Astrocyte (in vitro differentiated cells and primary cell): ENCODE measurements around the gene SLC25A36. TPM values are rescaled to one million over a fixed set of nuclear protein-coding genes. Genes with fewer than 3 reads are reported as not detected.

Experiments
- DNase-seq: peaks from one replicate; pipeline ENCODE4 v3.0.0-alpha.2; 2010; ENCODE audit warnings: low read depth
- FAIRE-seq: peaks from 2 replicates; lab custom pipeline; 2011; peaks lifted over from hg19 to GRCh38; lab: Jason Lieb, UNC
- H2AFZ ChIP-seq: 2 replicates; pipeline ENCODE4 v1.6.0; 2012; ENCODE audit warnings: low read depth, low read length, inconsistent platforms
- H3K27ac ChIP-seq: 2 replicates; pipeline ENCODE4 v1.5.1; 2011; ENCODE audit warnings: low read depth, low read length, inconsistent platforms
- H3K27me3 ChIP-seq: 2 replicates; pipeline ENCODE4 v1.6.0; 2011; ENCODE audit warnings: low read length, inconsistent platforms; ENCODE audit not compliant: insufficient read depth
- H3K36me3 ChIP-seq: 2 replicates; pipeline ENCODE4 v1.5.1; 2011; ENCODE audit warnings: low read length, inconsistent platforms; ENCODE audit not compliant: insufficient read depth
- H3K4me1 ChIP-seq: 2 replicates; pipeline ENCODE4 v1.5.1; 2011; ENCODE audit warnings: low read length, inconsistent platforms; ENCODE audit not compliant: insufficient read depth
- H3K4me2 ChIP-seq: 2 replicates; pipeline ENCODE4 v1.6.0; 2012; ENCODE audit warnings: low read length, inconsistent platforms
- H3K4me3 ChIP-seq: 2 replicates; pipeline ENCODE4 v1.5.1; 2011; ENCODE audit warnings: low read depth, mild to moderate bottlenecking, low read length, inconsistent platforms; ENCODE audit not compliant: insufficient read depth
- H3K79me2 ChIP-seq: 2 replicates; pipeline ENCODE4 v1.6.0; 2012; ENCODE audit warnings: mild to moderate bottlenecking, low read length, inconsistent platforms; ENCODE audit not compliant: insufficient read depth
- H3K9ac ChIP-seq: 2 replicates; pipeline ENCODE4 v1.6.0; 2012; ENCODE audit warnings: mild to moderate bottlenecking, low read length, inconsistent platforms
- H3K9me3 ChIP-seq: 2 replicates; pipeline ENCODE4 v1.5.1; 2012; ENCODE audit warnings: low read depth, mild to moderate bottlenecking, low read length, inconsistent platforms; ENCODE audit not compliant: insufficient read depth
- H4K20me1 ChIP-seq: 2 replicates; pipeline ENCODE4 v1.6.0; 2012; ENCODE audit warnings: low read length, inconsistent platforms; ENCODE audit not compliant: insufficient read depth
- H3K27ac Mint-ChIP-seq: one replicate; pipeline ENCODE4 v1.8.0; 2021; ENCODE audit warnings: mild to moderate bottlenecking, mixed read lengths; ENCODE audit not compliant: unreplicated experiment
- H3K27me3 Mint-ChIP-seq: one replicate; pipeline ENCODE4 v1.8.0; 2021; ENCODE audit warnings: low read depth, mixed read lengths; ENCODE audit not compliant: unreplicated experiment
- H3K36me3 Mint-ChIP-seq: one replicate; pipeline ENCODE4 v1.8.0; 2021; ENCODE audit warnings: low read depth, mixed read lengths; ENCODE audit not compliant: unreplicated experiment
- H3K4me1 Mint-ChIP-seq: one replicate; pipeline ENCODE4 v1.8.0; 2021; ENCODE audit warnings: low read depth, mixed read lengths; ENCODE audit not compliant: unreplicated experiment
- H3K4me3 Mint-ChIP-seq: one replicate; pipeline ENCODE4 v1.8.0; 2021; ENCODE audit warnings: mild to moderate bottlenecking, moderate library complexity, mixed read lengths; ENCODE audit not compliant: unreplicated experiment
- H3K9me3 Mint-ChIP-seq: one replicate; pipeline ENCODE4 v1.8.0; 2021; ENCODE audit warnings: mild to moderate bottlenecking, mixed read lengths; ENCODE audit not compliant: unreplicated experiment
- CTCF ChIP-seq: IDR thresholded peaks from 2 replicates; pipeline ENCODE4 v1.5.1; 2011; ENCODE audit warnings: low read depth, mild to moderate bottlenecking, inconsistent platforms, low read length, moderate library complexity; ENCODE audit not compliant: insufficient read depth
- EZH2 ChIP-seq: IDR thresholded peaks from 2 replicates; pipeline ENCODE4 v1.6.1; 2012; ENCODE audit warnings: mild to moderate bottlenecking, low read length, inconsistent platforms; ENCODE audit not compliant: insufficient read depth
- total RNA-seq: library from RNA; stranded (reverse); gene quantifications from 2 replicates; pipeline ENCODE4 v1.2.1, GENCODE V29; 2021

SLC25A36 gene
- total RNA-seq, 1 donor from 2014 or later: 81.0 TPM

DNA sequence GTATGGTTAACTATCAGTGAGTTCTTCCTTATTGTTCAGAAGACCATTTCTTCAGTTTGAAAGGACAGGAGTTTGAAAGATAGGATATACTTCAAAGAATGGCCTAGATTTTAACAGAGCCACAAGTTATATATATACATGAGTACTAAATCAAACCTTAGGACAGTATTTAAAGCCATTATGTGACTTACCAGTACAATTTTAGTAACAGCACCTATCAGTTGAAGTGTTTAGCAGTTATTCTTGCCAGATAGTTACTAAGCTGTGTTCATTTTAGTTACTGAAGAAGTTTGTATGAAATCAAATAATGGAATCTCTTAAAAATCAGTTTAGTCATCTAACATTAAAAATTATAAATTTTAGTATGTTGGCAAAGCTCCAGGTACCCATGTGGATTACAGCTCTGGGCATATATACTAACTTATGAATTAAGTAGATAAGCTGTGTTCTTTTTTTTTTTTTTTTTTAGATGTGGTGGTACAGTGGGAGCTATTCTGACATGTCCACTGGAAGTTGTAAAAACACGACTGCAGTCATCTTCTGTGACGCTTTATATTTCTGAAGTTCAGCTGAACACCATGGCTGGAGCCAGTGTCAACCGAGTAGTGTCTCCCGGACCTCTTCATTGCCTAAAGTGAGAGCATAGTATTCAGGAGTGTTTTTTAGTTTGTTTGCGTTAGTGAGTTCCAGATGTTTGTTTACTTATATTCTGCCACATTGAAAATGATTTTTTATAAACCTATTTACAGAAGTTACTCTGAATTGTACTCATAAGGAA is 14.6 kb downstream of the SLC25A36 start:
- H3K4me1 Mint-ChIP-seq: peaks cover 18% of the 10 kb centered on the region
- no peaks in the 10 kb centered on the region for H3K9me3 Mint-ChIP-seq
- Histone ChIP-seq H3K79me2 (peaks cover 62% of the 10 kb centered on the region), H2AFZ (no peak overlapping the region), H3K4me2 (no peak overlapping the region), H3K4me3 (no peak overlapping the region), H3K9ac (no peak overlapping the region), H3K4me1 (no peaks in the 10 kb centered on the region), H3K9me3 (no peaks in the 10 kb centered on the region), H3K27ac (no peak overlapping the region), H3K27me3 (no peaks in the 10 kb centered on the region), H3K36me3 (no peaks in the 10 kb centered on the region), H4K20me1 (peaks cover 44% of the 10 kb centered on the region)
- H3K36me3 Mint-ChIP-seq: no peaks in the 10 kb centered on the region
- no peak overlapping the region for H3K4me3 Mint-ChIP-seq
- no peak for FAIRE-seq
- no peak for DNase-seq
- H3K27ac Mint-ChIP-seq: no peak overlapping the region
- no peak for TF ChIP-seq CTCF
- no peak for TF ChIP-seq EZH2
- H3K27me3 Mint-ChIP-seq: no peaks in the 10 kb centered on the region

DNA sequence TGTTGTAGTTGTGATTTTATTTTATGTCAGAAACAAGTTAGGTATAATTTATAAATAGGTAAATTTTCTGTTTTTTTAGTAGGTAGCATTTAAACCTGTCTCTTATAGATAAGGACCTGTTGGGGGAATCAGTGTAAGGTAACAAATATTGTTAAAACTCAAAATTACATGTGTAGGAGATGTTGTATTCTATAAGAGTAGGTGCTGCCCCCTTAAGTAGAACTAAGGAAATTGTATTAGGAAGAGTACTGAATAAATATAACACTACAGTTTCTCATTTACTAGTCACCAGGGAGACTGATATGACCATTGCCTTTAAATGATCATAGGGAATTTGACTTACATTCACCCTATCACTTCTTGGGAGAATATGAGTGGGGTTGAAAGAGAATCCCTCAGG is 31.2 kb downstream of the SLC25A36 start:
- H3K36me3 Mint-ChIP-seq: no peaks in the 10 kb centered on the region
- no peaks in the 10 kb centered on the region for H3K4me1 Mint-ChIP-seq
- no peak overlapping the region for H3K27ac Mint-ChIP-seq
- H3K27me3 Mint-ChIP-seq: no peaks in the 10 kb centered on the region
- H3K4me3 ChIP-seq: no peak overlapping the region
- no peak for TF ChIP-seq EZH2
- peak; percentile 20 for TF ChIP-seq CTCF
- no peaks in the 10 kb centered on the region for H3K79me2 ChIP-seq
- H3K27ac ChIP-seq: no peak overlapping the region
- H3K9me3 Mint-ChIP-seq: no peaks in the 10 kb centered on the region
- no peaks in the 10 kb centered on the region for H3K9me3 ChIP-seq
- H3K4me2 ChIP-seq: no peak overlapping the region
- no peaks in the 10 kb centered on the region for H3K4me1 ChIP-seq
- no peak overlapping the region for H3K9ac ChIP-seq
- H2AFZ ChIP-seq: no peak overlapping the region
- no peaks in the 10 kb centered on the region for H3K27me3 ChIP-seq
- FAIRE-seq (no peak), DNase-seq (peak; percentile 7)
- no peak overlapping the region for H3K4me3 Mint-ChIP-seq
- H3K36me3 ChIP-seq: peaks cover 18% of the 10 kb centered on the region
- no peaks in the 10 kb centered on the region for H4K20me1 ChIP-seq

DNA sequence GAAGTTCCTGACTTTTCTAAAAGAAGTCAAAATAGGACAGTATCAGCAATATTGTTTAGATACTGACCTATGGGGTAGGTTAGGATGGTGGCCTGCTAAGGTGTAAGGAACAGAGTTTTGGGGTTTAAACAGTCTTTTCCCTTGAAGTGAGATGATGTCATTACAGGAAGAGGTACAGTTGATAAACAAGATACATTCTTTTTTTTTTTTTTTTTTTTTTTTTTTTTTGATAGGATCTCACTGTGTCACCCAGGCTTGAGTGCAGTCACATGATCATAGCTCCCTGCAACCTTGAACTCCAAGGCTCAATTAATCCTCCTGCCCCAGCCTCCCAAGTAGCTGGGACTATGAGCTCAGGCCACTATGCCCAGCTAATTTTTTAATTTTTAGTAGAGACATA is 33.3 kb downstream of the SLC25A36 start:
- H3K4me1 Mint-ChIP-seq: no peaks in the 10 kb centered on the region
- TF ChIP-seq EZH2 (no peak), CTCF (no peak)
- H3K36me3 ChIP-seq: peaks cover 18% of the 10 kb centered on the region
- no peak overlapping the region for H3K4me2 ChIP-seq
- FAIRE-seq: no peak
- no peaks in the 10 kb centered on the region for H3K9me3 ChIP-seq
- no peak overlapping the region for H3K4me3 ChIP-seq
- H3K27ac ChIP-seq: no peak overlapping the region
- H3K9me3 Mint-ChIP-seq: no peaks in the 10 kb centered on the region
- no peak overlapping the region for H2AFZ ChIP-seq
- H3K9ac ChIP-seq: no peak overlapping the region
- no peaks in the 10 kb centered on the region for H3K27me3 Mint-ChIP-seq
- H3K27ac Mint-ChIP-seq: no peak overlapping the region
- no peak overlapping the region for H3K4me3 Mint-ChIP-seq
- H3K27me3 ChIP-seq: no peaks in the 10 kb centered on the region
- H4K20me1 ChIP-seq: no peaks in the 10 kb centered on the region
- peaks cover 1% of the 10 kb centered on the region for H3K36me3 Mint-ChIP-seq
- H3K79me2 ChIP-seq: no peaks in the 10 kb centered on the region
- DNase-seq: no peak
- H3K4me1 ChIP-seq: no peaks in the 10 kb centered on the region
